Lung microvascular endothelial cell (primary cell): ENCODE data around the gene GAS2. TPM values are rescaled to one million over a fixed set of nuclear protein-coding genes. Genes with fewer than 3 reads are reported as not detected.
A peak's percentile ranks its signal among the peaks of the same experiment; 100 is the strongest.

ENCODE experiments used
- DNase-seq, 2 donors: peaks; one replicate each; pipeline versions ENCODE4 v3.0.0 to v3.0.0-alpha.2; 2010; ENCODE audit warnings: low read depth in 2 of 2
- total RNA-seq: library from RNA; depleted of rRNA; stranded (reverse); fragments of >200 nt; gene quantifications from 2 replicates; pipeline ENCODE4 v1.2.1, GENCODE V29; 2014

GAS2 gene
- total RNA-seq, 1 donor from 2014 or later, result 0.60 TPM

- DNase-seq, result no peak
Measured at GRCh38 chr11:22787055-22787454, 120.6 kb downstream of the GAS2 start.

GRCh38 chr11:22787551-22788162 lies 121.2 kb downstream of the GAS2 start:
- DNase-seq, result peak; percentile 61 to 66

DNA sequence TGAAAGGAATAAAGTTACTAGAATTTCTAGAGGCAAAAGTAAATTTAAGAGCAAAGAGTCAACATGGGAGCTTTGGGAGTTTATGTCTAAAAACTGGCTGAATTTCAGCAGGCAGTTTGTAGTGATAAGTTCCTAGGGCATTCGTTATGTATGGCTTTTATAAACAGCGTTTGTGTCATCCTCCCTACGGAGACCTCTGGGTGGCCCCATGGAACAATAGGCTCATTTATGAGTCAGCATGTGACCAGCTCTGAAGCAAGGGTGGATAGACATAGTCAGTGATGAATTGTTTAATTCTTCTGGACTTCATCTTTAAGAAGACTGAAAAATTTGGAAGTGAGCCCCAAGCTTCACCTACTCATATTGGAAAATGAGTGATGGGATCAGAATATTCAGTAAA lies 126.1 kb downstream of the GAS2 start:
- DNase-seq, result peak; percentile 94 to 96

GRCh38 chr11:22795914-22796313 lies 129.5 kb downstream of the GAS2 start:
- peak in 1 of 2 donors; percentile 7 for DNase-seq

GRCh38 chr11:22797047-22797446 lies 130.6 kb downstream of the GAS2 start:
- DNase-seq, result no peak

- DNase-seq, result peak in 1 of 2 donors; percentile 65
Measured at GRCh38 chr11:22798901-22799300, 132.5 kb downstream of the GAS2 start.

GRCh38 chr11:22800482-22800881 lies 134.1 kb downstream of the GAS2 start:
- no peak for DNase-seq

- DNase-seq, result no peak
Measured at GRCh38 chr11:22802861-22803260, 136.4 kb downstream of the GAS2 start.

GRCh38 chr11:22807391-22807790 lies 141.0 kb downstream of the GAS2 start:
- peak; percentile 71 to 90 for DNase-seq

- peak; percentile 87 to 90 for DNase-seq
Measured at GRCh38 chr11:22807855-22808570, 141.6 kb downstream of the GAS2 start.

GRCh38 chr11:22808571-22809197 lies 142.3 kb downstream of the GAS2 start:
- peak; percentile 36 to 65 for DNase-seq

DNA sequence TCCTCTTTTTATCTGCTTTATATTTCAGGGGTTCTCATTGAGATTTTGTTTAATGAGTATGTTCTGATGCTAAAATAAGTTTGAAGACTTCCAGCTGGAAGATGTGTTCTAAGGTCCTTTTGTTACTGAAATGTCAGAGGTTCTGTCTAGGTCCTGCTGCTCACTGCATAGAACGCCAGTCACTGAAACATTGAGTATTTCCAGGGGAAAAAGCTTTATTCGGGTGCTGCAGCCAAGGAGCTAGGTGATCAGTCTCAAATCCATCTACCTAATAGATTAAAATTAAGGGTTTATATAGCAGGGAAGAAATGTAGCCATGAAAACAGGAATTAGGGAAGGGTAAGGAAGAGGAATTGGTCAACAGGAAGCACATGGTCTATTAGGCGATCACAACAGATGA lies 143.5 kb downstream of the GAS2 start:
- DNase-seq, result no peak

- DNase-seq, result no peak
Measured at GRCh38 chr11:22822203-22822602, 155.8 kb downstream of the GAS2 start.

- no peak for DNase-seq
Measured at GRCh38 chr11:22828373-22828772, 162.0 kb downstream of the GAS2 start.

DNA sequence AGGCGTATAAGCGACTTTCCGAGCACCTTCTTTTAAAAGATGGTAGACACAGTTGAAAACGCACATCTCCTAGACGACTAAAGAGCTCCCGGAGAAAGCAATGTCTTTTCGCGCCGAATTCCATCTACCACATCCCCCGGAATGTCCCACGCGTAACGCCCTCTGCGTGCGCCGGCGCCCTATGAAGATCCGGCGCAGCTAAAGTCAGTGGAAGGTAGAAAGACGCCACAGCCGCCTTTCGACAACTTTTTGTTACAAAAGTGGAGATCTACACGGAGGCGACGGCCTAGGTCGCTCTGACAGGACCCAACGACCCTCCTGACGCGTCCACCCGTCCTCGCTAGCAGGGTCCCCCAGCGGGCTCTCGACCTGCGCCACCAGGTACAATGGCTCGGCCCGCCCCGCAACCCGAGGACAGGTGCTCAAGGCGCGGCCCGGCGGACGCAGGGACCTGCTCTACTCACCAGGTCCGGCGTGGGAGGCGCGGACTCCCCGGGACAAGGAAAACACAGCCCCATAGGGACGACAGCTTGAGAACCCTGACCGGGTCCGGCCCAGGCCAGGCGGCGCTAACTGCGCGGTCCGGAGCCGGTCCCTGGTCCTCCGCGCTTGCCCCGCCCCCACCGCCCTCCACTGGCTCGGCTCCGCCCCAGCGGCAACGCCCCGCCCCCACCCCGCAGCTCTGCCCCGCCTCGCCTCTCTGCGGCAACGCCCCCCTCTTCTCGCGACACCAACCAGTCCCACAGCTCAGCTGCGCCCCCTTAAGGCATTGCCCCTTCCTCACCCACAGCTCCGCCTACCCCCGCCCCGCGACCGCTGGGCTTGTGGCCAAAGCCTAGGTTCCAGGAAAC lies 163.0 kb downstream of the GAS2 start, which contains the start of gene SVIP:
TSS of gene SVIP (minus strand) at position 571 of the 851 bp plus-strand sequence. CDS start at position 518, 53 bp downstream.
- peak; percentile 98 to 100 for DNase-seq

- DNase-seq, result no peak
Measured at GRCh38 chr11:22830082-22830414, 163.6 kb downstream of the GAS2 start.

DNA sequence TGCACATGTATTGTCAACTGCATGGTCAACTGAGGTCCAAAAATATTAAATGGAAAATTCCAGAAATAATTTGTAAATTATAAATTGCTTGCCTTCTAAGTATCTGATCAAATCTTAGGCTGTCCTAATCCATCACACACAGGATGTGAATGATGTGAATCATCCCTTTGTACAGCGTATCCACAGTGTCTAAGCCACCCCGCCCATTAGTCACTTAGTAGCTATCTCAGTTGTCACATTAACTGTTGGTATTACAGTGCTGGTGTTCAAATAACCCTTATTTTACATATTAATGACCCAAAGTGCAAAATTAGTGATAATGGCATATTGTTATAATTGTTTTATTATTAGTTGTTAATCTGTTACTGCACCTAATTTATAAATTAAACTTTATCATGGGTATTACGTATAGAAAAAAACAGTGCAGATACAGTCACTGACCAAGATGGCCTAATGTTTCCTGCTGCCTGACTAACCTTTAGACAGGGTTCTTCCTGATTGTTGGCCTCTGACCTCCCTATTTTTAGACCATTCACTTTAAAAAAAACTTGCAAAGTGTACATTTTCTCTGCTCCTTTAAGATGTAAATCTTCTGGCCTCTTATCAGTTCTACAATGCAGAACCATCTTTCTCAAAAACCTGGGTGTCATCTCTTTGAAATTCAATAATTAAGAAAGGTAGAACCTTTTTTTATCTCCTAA lies 166.1 kb downstream of the GAS2 start:
- DNase-seq, result peak; percentile 40 to 69

DNA sequence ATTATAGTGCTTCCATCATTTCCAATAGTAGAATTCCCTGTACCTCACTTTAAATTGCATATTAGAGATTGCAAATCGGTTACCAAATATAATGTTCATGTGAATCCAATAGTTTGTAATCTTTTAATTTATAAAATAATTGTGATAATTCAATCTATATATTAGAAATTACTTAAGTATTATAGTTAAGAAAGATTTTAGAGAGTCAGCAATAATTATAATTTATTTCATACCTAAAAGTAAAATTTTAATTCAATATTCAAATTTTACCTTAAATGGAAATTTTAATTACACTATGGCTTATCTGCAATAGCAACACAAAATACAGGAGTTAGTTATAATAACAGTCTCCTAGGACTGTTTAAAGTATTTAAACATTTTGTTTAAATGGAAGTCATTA lies 180.3 kb downstream of the GAS2 start:
- no peak for DNase-seq

DNA sequence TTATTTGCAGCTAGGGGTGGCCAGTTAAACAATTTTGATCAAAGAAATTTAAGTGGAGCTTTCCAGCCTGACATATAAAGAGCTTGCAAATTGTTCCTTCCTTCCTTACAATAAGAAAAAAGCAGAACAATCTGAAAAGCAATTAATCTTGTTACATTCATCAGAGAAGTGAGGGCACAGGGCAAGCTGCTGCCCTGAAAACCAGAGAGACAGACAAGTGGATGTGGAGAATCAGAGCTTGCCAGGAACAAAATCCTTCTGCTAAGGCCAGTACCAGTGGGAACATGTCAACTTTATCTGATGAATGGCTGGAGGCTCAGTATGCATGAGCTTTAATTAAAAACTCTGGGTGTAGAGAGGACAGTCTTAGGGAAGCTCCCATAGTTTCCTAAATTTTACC lies 185.1 kb downstream of the GAS2 start:
- no peak for DNase-seq

GRCh38 chr11:22859756-22860155 lies 193.3 kb downstream of the GAS2 start:
- DNase-seq, result no peak

GRCh38 chr11:22860241-22860640 lies 193.8 kb downstream of the GAS2 start, which contains the start of gene CCDC179:
CCDC179 (minus strand) TSS chr11:22860474; CDS start chr11:22860421, 53 bp downstream.
- DNase-seq, result no peak
